GM10266 (cell line): ENCODE data around the gene NTNG1.

Experiments
- DNase-seq: peaks from one replicate; pipeline ENCODE4 v3.0.0; 2012; ENCODE audit errors: extremely low spot score
- TF ChIP-seq, protein P1 (sequence below): IDR thresholded peaks from 2 replicates; pipeline ENCODE4 v1.5.1; 2012; ENCODE audit warnings: mild to moderate bottlenecking, low read depth; ENCODE audit not compliant: control insufficient read depth, insufficient read depth; ENCODE audit errors: missing control alignments

NTNG1 gene

DNA sequence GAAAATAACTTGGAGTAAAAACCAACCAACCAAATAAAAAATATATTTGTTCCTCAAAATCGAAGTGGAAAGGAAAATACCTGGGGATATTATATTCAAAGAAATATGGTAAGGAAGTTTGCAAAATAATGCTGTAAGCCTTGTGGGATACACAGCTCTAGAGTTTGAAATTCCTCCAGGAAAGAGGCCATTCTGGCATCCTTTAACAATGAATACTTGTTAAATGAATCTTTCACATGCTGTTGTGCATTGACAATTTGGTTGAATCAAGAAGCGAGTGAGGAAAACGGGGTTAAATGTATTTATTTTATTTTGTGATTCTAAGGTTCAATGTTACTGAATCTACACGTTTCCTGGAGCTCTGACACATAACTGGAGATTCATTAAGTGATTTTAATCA lies 30.5 kb upstream of the NTNG1 start:
- TF ChIP-seq, protein P1, sequence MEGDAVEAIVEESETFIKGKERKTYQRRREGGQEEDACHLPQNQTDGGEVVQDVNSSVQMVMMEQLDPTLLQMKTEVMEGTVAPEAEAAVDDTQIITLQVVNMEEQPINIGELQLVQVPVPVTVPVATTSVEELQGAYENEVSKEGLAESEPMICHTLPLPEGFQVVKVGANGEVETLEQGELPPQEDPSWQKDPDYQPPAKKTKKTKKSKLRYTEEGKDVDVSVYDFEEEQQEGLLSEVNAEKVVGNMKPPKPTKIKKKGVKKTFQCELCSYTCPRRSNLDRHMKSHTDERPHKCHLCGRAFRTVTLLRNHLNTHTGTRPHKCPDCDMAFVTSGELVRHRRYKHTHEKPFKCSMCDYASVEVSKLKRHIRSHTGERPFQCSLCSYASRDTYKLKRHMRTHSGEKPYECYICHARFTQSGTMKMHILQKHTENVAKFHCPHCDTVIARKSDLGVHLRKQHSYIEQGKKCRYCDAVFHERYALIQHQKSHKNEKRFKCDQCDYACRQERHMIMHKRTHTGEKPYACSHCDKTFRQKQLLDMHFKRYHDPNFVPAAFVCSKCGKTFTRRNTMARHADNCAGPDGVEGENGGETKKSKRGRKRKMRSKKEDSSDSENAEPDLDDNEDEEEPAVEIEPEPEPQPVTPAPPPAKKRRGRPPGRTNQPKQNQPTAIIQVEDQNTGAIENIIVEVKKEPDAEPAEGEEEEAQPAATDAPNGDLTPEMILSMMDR: no peak
- DNase-seq: no peak

DNA sequence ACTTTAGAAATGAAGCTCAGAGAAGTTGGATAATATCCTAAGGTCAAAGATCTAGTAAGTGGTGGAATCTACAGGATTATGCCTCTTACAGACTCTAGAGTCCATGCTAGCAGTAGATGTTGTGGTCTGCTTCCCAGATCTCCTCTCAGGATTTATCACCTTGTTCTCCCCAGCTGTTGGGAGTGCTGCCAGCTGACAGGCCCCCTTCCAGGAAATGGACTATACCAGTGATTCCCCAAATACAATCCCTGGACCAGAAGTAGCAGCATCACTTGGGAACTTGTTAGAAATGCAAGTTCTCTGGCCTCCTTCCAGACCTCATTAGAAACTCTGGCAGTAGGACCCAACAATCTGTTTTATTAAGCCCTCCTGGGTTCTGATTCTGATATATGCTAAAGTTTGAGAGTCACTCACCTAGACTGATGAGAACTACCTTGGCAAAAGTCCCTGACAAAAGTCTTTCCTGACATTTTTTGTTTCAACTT lies 24.5 kb upstream of the NTNG1 start:
- TF ChIP-seq, protein P1: no peak
- no peak for DNase-seq

DNA sequence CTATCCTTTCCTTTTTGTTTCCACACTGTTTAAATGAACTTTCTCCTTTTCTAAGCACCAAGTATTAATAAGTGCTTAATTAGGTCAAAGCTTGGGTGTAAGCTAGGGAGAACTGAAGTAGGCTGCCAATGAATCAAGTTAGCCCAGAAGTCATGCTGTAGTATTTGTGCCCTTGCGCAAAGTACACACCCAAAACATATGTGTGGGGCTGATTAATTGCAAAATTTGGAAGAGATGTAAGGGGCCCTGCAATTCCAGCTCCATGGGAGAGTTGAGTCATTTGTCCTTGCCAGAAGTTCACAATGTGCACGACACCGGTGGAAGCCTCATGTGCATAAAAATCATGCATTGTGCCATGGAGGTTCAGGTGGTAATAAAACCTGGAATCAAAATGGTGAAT lies 18.6 kb upstream of the NTNG1 start:
- DNase-seq: no peak
- TF ChIP-seq, protein P1: no peak

GRCh38 chr1:107123741-107124140 lies 17.1 kb upstream of the NTNG1 start:
- TF ChIP-seq, protein P1: no peak
- no peak for DNase-seq

- TF ChIP-seq, protein P1: no peak
- no peak for DNase-seq
Observed at GRCh38 chr1:107124694-107125093, 16.1 kb upstream of the NTNG1 start.

GRCh38 chr1:107132195-107132594 lies 8.6 kb upstream of the NTNG1 start:
- DNase-seq: peak; percentile 17
- TF ChIP-seq, protein P1: no peak

DNA sequence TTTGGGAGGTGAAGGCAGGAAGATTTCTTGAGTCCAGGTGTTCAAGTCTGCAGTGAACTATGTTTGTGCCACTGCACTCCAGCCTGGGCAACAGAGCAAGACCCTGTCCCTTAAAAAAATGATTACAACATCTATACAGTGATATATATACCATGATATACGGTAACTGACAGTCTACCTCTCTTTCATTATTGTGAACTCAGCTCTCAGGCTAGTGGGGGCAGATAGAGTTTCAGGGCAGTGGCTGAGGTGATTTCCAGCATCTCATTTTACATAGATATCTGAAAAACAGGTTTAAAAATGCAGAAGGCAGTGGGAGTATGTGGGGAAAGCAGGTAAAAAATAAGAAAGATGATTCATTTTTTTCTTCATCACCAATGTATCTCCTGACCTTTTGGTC lies 8.1 kb upstream of the NTNG1 start:
- DNase-seq: peak; percentile 53
- TF ChIP-seq, protein P1: no peak
